HL-60/S4 treated with retinoic acid at 250 ng/mL for 4 days and 3 days (cell line): ENCODE measurements around the gene ZBTB33.

Source experiments
- in situ Hi-C: fragments of 300-500 bp; cut with MboI; formaldehyde crosslinking; loops from 2 replicates; pipeline ENCODE4 v1.7.0; 2022; ENCODE audit warnings: low sequenced_read_pairs

Gene ZBTB33

DNA sequence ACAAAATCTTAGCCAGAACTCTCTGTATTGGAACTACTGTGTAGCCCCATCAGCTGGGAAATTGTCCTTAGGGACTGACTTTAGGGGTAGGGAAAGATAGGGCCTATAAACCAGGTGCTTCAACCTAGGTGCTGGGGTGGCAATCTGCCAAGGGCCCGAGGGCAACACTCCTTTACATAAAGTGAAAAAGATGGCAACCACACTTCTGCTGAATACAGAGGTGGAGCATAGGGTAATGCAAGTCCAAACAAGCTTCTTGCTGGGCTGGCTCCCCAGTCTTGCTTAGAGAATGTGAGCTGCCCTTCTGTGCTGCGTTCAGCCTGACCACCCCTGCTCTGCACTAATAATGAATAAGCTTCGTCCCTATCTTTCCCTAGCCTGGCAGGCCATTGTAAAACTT lies 9.8 kb downstream of the ZBTB33 start:
- in situ Hi-C loops = no loop called here

DNA sequence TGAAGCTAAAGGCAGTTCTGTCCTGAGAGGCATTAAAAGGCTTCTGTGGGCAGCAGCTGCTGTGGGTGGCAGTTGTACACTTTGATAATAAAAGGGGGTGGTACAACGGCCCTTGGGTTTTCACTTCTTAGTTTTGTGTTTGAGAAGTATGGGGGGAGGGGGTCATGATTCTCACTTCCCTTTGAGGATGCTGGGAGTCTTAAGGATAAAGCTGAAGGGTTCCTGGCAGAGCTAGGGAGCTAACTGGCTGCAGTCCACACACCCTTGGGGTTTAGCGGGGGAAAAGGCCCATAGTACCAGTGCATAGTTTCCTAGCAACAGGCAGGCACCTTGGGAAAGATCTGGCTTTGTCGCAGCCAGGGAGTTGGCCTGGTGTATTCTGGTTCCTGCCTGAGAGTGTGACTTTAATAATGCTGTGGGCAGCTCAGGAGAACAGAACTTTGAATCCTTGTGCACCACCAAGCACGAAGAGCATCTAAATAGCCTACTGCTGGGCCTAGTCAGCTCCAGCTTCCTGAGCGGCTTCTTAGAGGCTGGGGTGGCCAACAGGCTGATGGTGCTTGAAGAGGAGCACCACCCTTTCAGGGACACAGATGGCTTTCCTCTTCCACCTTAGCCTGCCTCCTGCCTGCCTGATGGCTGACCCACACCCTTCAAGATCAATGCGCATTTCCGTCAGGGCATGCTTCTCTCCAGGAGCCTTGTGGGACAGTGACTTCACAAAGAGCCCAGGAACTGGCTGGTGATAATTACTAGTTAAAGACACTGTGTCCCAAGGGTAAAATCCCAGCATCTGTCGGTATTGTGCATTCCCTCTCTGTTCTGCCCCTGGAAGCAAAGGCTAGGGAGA lies 12.5 kb downstream of the ZBTB33 start:
- in situ Hi-C loops = no loop called here

DNA sequence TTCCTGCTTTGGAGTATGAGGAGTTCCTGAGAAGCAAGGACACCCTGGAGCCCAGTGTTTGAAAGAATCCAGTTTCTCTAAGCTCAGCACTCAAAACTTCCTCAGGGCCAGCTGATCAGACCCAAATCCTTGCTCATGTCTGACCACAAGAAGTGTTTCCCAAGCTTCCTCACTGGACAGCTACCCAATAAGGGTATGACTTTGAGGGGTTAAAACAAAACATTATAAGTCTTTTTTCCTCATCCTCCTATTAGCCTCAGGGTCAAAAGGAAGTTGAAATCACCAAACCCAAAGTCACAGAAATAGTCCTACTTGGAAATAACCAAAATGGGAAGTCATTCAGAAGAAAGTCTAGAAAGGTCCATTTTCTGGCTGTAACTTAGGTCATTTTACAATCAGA lies 13.7 kb downstream of the ZBTB33 start:
- in situ Hi-C loops = no loop called here

DNA sequence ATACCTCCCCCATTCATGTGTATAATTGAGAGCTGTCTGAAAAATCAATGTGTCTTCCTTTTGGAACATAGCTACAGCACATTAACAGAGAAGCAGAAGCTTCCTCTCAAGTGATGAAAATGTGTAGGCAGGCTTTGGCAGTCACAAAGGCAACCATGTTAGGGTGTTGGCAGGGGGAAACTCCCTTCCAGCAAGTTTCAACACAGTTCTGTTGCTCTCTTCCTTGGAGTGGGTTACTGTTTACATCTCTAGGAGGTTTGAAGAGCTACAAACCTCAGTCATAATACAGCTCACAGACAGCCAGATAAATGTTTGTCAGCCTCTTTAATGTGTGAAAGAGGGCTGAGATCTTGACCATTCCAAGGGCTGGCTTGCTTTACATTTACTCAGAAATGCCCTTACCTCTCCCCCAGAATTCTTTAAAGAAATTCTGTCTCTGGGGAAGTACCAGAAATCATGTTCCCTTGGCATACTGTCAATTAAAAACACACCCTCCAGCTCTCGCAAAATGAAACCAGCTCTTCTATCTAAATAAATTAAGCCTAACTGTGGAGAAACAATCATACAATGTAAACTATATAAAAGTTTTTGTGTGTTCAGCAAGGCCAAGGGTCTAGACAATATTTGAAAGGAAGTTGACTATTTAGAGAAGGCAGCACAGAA lies 18.9 kb downstream of the ZBTB33 start:
- in situ Hi-C loops = no loop called here

DNA sequence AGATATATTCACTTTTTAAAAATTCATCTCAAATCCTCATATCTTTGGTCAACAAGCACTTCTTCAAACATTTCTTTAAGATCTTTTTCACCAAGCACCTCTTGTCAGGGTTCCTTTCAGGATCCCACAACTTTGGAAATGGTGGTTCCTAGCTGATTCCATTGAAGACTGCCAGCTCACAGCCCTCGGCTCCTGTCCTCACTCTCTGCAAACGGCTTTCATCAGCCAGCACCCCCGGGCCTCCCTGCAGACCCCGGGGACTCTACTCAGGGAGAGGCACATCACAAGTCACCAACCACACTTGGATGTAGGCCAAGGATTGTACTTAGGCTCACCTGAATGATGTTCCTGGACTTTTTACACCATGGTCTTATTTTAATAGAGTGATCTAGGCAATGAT lies 20.0 kb downstream of the ZBTB33 start:
- in situ Hi-C loops = no loop called here

DNA sequence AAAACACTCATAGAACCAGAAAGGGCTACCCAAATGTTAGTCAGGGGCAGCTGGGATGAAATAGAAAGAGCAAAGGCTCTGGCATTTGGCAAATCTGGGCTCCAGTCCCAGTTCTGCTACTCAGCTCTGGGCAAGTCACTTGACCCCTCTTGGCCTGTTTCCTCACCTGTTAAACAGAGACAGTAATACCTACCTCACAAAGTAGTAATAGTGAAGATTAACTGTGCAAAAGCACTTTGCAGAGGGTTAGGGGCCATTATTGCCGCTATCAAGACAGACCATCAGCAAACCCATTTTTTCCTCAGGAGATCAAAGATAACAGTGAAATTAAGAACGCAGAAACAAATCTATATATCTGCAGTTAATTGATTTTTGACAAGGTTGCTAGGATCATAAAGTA lies 20.6 kb downstream of the ZBTB33 start:
- in situ Hi-C loops = no loop called here

DNA sequence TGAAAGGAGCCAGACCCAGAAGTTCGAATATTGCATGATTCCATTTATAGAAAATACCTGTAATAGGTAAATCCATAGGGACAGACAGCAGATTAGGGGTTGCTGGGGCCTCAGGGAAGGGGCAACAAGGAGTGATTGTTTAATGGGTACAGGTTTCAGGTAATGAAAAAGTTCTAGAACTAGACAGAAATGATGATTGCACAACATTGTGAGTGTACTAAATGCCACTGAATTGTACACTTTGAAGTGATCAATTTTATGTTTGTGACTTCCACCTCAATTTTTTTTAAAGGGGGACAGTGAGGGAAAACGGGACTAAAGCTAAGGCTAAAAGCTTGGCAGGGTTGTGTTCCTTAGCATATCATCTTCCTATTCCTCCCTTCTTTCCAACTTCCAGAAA lies 23.5 kb downstream of the ZBTB33 start:
- in situ Hi-C loops = no loop called here

DNA sequence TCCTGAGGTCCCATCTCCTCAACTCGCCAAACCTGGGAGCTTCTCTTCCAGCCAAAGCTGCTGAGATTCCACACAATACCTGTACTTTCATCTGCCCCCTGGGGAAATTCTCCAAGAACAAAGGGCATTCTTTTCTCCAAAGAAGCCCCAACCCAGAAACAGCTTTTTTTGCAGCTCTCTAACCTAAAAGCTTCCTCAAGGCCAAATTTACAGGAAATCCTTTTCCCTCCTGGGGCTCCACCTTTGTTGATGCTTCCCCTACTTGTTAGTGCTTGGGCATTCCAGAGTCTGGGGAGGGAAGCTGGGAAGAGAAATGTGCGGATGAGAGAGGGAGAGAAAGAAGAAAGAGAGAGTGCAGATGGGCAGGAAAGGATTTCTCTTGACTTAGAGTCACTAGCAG lies 24.3 kb downstream of the ZBTB33 start:
- in situ Hi-C loops = no loop called here

DNA sequence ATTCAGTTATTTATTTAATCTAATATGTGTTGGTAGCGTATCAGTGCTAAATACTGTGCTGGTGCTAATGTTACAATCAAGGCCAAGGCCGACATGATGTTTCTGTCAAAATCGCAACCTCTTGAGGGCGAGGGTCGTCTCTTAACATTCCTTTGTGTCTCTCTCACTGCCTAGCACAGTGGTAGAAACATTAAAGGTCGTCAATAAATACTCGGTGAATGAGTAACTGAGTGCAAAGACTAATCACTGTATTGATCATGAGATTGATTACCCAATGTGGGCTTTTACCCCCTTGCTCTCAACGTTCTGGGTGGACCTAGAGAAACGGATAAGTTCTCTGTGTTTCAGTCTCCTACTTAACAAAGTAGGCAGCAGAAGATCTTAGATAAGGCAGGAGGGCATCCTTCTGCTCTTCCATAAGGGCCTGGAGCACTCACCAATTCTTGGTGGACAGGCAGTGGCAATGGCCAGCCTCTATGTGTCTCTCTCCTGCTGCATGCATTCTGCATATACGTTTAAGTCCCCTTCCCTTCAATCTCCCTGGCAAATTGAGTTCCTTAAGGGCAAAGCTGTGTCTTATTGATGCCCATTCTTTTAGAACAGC lies 30.5 kb downstream of the ZBTB33 start:
- in situ Hi-C loops = no loop called here

DNA sequence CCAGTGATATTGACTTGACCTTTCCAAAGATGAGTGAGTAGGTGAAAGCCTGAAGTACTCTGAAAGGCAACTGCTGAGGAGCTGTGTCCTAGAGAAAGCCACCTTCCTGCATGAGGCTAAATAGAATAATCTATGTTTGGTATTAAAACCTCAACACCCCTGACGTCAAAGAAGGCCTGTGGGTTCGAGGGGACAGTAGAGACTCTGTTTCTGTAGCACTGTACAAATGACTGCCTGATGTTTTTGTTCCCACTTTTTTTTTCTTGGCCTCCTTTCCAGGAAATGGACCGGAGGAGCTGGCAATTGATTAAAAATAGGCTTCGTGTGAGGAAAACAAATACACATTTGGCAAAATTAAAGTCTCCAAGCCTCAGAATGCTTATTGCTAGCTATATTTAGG lies 31.1 kb downstream of the ZBTB33 start:
- in situ Hi-C loops = no loop called here

DNA sequence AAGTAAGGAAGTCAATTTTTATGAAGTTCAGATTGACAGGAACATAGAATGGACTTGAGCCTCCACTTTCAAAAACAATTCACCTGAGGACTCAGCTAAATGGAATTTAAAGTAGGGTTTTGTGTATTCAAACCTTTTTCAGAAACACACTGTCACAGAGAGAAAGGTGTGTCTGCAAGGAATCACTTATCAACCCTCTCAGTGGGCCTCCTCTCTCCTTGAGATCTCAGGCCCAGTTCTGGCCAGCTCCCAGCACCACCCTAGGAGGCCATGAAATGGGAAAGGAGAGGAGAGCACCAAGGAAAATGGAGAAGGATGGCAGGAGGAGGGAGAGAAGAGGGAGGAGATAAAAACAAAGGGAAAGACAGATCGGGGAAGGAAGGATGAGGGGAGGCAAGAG lies 32.1 kb downstream of the ZBTB33 start:
- in situ Hi-C loops = no loop called here

DNA sequence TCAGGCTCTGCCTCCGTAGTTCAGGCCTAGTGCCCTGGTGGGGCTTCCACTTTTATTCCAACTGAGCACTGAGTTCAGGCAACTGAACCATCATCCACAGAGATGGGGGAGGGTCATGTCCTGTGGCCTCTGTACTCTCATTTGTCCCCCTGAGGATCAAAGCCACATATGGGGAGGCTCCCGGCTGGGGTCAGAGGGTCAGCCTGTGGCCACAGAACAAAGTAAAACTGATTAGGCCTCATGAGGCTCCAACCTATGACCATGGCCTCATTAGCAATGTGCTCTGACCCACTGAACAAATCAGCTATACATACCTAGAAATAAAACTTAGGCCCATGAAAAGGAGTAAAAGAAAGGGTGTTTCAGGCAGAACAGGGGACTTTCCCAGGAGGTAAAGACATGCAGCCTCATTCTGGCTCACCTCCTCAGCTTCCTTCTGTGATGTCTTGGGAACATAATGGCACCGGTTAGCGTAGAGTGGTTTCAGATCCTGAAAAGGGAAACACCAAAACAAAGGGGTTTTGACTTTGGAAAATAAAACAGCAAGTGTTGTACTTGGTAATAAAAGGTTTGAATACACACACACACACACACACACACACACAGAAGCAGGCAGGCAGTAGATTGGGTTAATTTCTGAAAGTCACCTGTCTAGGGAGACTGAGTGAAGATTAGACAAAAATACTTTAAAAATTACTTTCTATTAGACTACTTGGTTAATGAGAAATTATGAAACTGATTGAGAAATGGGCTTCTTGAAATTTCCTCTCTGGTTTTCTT lies 36.3 kb downstream of the ZBTB33 start:
- in situ Hi-C loops = no loop called here

DNA sequence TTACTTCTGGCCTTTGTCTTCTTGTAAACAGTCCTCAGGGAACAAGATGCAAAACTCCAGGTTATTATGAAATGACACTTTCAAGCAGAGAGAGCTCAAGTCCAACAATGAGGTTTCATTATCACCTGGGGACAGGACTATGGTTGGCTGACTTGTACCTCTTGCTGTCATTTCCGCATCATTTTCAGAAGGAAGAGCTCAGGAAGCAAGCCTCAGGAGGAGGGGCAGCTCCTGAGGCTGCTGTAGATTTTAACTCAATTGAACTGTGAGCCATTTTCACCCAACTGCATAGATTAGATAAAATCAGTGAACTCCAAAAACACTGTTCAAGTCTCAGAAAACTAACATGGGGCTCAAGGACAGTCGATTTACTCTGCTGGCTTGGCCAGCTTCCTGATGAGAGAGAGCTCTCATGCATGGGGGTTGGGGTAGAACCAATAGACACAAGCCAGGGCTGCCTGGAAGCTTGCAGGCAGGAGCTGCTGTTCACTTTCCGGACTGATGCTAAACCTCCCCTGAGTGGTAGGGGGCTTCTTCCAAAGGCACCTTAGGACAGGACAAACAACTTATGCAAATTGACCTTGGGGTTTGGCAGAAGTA lies 37.0 kb downstream of the ZBTB33 start:
- in situ Hi-C loops = no loop called here

DNA sequence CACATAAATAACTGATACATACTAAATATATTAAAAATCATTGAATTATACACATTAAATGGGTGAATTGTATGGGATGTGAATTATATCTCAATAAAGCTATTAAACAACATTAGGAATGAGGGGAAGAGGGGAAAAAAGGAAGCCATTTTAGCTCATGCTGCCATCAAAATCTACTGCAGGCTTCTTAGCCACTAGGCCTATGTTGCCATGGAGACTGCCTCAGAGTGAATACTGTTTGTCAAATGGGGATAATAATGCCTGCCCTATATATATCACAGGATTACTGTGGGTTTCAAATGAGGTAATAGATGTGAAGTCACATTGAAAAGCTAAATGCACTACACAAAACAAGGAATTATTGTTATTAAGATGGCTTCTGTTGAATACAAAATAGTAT lies 39.5 kb downstream of the ZBTB33 start:
- in situ Hi-C loops = no loop called here

DNA sequence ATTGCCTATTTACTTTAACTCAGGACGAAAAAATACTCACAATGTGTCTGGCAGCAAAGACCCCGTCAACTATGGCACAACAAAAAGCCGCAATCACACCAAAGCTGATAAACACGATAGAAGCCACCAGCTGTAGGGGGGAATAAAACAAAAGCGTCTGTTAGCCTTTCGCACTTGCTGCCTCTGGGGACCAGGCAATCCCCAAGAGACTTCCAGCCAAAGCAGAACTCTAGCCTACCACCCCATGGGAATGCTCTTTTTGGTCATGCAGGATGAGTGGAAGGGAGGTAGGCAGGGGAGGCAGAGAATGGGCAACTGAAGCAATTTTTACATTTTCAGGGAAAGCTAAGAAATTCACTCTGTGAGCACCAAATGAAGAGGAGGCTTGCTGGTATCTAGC lies 40.6 kb downstream of the ZBTB33 start:
- in situ Hi-C loops = no loop called here

DNA sequence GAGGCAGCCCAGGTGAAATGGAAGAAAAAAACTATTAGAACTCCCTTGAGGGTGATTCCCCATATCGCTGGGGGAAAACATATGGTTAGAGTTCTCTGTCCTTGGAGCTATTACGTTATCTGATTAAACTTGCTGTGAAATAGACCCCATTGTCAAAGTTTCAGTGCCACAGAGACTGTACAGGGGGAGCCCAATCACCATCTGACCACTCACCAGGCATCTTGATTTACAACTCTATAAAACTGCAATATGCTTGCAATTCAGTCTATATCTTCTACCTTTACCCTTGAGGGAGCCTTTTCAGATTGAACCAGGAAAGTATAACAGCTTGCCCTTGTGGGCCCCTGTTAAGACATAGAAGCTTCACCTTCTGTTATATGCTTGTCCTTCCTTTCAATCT lies 42.4 kb downstream of the ZBTB33 start:
- in situ Hi-C loops = no loop called here

DNA sequence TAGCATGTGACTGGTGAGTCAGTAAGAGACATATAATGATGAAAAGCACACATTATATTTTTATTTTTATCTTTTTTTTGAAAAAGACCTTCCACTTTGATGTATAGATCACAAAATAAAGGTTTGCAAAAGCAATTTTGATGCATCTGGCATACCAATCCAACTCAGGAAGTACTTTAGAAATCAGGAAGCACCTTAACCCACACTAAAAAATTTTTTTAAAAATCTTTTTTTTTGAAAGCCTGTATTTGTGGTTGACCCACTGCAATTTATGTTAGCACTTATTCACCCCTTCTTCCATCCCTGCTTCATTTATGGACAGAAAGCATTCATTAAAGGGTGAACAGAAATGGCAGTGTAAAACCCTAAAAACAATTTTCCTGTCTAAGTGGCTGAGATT lies 44.0 kb downstream of the ZBTB33 start:
- in situ Hi-C loops = no loop called here

DNA sequence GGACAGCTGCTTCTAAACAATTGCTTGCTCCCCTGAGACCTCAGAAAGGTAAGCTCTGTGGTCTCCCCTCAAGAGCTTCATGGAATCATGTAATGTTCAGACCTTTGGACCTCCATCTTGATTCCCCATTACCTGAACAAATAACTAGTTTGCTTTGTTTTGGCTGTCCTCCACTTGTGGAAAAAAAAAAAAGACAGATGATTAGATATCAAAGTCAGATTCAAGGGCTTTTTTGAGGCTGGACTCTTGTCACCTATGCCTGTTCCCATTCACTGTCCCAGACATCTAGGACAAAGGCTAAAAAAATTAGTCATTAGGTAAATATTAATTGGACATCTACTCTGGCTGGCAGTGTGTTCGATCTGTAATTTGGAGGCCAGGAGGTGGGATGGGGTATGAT lies 47.3 kb downstream of the ZBTB33 start:
- in situ Hi-C loops = no loop called here

DNA sequence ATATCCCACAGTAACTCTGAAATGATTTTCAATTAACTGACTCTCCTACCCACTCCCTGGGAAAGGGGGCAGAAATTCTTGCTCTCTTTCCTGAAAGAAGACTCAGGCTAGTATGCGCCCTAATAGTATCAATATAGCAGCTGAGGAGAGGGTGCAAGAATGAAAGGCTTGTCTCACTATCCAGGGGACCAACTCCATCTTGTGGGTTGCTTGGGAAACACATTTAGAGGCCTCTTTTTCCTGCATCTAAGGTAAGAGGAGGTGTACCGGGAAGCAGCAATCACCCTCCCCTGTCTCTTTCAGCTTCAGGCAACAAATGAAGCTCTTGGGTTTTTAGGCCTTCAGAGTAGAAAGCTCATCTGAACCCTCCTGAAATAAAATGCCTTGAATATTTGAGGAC lies 49.3 kb downstream of the ZBTB33 start:
- in situ Hi-C loops = no loop called here

DNA sequence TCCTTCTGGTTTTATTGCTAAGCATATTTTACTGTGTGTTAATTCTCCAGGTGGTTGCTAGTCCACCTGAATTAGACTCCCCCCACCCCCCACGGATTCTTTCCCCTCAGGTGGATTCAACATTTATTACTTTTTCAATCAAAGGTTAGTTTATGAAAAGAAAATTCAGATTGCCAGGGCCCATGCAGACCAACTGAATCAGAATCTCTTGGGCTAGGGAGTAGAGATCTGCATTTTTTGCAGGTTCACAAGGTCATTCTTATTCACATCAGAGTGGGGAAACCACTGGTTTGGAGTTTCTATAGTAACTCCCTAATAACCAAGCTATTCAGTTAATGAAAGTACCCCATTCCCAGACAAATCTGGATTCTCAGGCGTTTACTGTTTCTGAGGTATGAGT lies 50.9 kb downstream of the ZBTB33 start:
- in situ Hi-C loops = no loop called here

DNA sequence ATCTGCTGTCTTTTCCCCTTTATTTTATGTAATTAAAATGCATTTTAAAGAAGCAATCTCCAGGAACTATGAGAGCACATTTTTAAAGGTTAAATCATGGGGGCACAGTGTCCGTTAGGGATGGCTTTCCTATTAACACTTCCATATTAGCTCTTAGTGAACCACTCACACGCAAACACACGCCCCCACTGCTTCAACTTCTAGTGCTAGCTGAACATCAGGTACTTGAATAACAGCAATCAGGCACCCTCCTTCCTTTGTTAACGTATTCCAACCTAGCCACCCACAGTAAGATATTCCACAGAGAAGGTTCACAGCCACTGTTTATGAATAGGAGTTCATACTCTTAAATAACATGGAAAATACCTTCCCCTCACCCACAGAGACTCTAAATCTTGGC lies 51.3 kb downstream of the ZBTB33 start:
- in situ Hi-C loops = no loop called here
